Measurements from ENCODE around the gene ARID1B. TPM values are rescaled to one million over a fixed set of nuclear protein-coding genes. Genes with fewer than 3 reads are reported as not detected.
A peak's percentile ranks its signal among the peaks of the same experiment; 100 is the strongest.

Gene ARID1B
- total and polyA plus RNA-seq, 9 of the 15 experiments (the other 6 are each of a cell fraction or from before 2014, with no cell fraction given): 12.5 to 50.5 (median 25.8) TPM

- H3K4me1 ChIP-seq (replicated peaks in 1 of 2; ENCODE audit: control insufficient read depth in 2 of 2, insufficient read depth in 2 of 2, low read length in 2 of 2): 0 out of 5 replicates have a peak, but pooled peaks cover 0 to 3% of the 10 kb centered on the region in 2 experiments
- DNase-seq (ENCODE audit: extremely low read depth in 1 of 4, low spot score in 3 of 4) (no peak), FAIRE-seq (no peak), ATAC-seq (no peak; the same call in 2 of the 3 replicates)
- H3K9me3 ChIP-seq (replicated peaks; ENCODE audit: control insufficient read depth, insufficient read depth, low read depth, low read length): no peaks in the 10 kb centered on the region
- H3K4me3 ChIP-seq: no peak overlapping the region
- H3K9ac ChIP-seq (ENCODE audit: insufficient read depth in 1 of 2, low read depth in 2 of 2, low read length in 2 of 2): peak overlapping the region in 1 of 2 experiments; percentile 37; a peak in 1 of 4 replicates
- no peaks in the 10 kb centered on the region for H3K27me3 ChIP-seq (ENCODE audit: control insufficient read depth in 2 of 2, insufficient read depth in 2 of 2, low read length in 2 of 2)
- no TSS peak for BruUV-seq (replicated peaks)
- H4K20me1 ChIP-seq (replicated peaks; ENCODE audit: control insufficient read depth, insufficient read depth, low read length): 0 out of 2 replicates have a peak, but pooled peaks cover 5% of the 10 kb centered on the region
- no peak overlapping the region for H2AFZ ChIP-seq (ENCODE audit: low read depth, low read length)
- 78% methylated on average over 4 of the region's 4 CpGs for WGBS (ENCODE audit: insufficient coverage, low coverage, missing lambda C conversion rate)
- H3K4me2 ChIP-seq (ENCODE audit: insufficient read depth, low read length): no peak overlapping the region
- intact Hi-C loops (cut with micrococcal nuclease): no loop called here
- peaks cover 20% of the 10 kb centered on the region; the same call in 2 of the 3 replicates for H3K36me3 ChIP-seq (ENCODE audit: control insufficient read depth, insufficient read depth, low read length)
- in situ Hi-C loops (cut with MboI): no loop called here
- H3K27ac ChIP-seq (ENCODE audit: extremely low read depth, low read depth, low read length): no peak overlapping the region
- CTCF ChIA-PET (ENCODE audit: low intra/inter-chr PET ratio): no interaction called here
- H3K79me2 ChIP-seq (ENCODE audit: control insufficient read depth, insufficient read depth, low read length): no peaks in the 10 kb centered on the region
- no peaks in the 10 kb centered on the region for H3K9me1 ChIP-seq (ENCODE audit: control insufficient read depth, insufficient read depth, low read length)
- POLR2A ChIA-PET: interaction anchor here (0.7 to 1.3 kb wide), 3 partner anchors 9 to 22 kb away, joined by 3 read pairs; no protein-coding TSS in a partner anchor
- TF ChIP-seq TRIM25 (IDR thresholded peaks at IDR 0.05; ENCODE audit: borderline replicate concordance) (no peak), THAP12 (CRISPR knock-in tag; IDR thresholded peaks at IDR 0.05) (no peak), ZNF140 (CRISPR knock-in tag; IDR thresholded peaks at IDR 0.05) (no peak), XRCC4 (IDR thresholded peaks at IDR 0.05; ENCODE audit: extremely low read depth, insufficient read depth, insufficient read length) (no peak), ADNP (tag; IDR thresholded peaks at IDR 0.05) (peak; percentile 71), CEBPG (CRISPR knock-in tag; IDR thresholded peaks at IDR 0.05) (no peak), CEBPG (tag; conservative IDR thresholded peaks at IDR 0.05 in 1 of 2, IDR thresholded peaks at IDR 0.05 in 1 of 2) (no peak), SMAD2 (IDR thresholded peaks at IDR 0.05; ENCODE audit: low read depth, low read length) (no peak), RBM25 (IDR thresholded peaks at IDR 0.05; ENCODE audit: low read depth, low read length, severe bottlenecking) (peak; percentile 97), KDM4B (IDR thresholded peaks at IDR 0.05; ENCODE audit: borderline replicate concordance in 2 of 2, low read depth in 1 of 2) (no peak), ZNF263 (CRISPR knock-in tag; IDR thresholded peaks at IDR 0.05; ENCODE audit: borderline replicate concordance) (peak; percentile 76; the same call in 1 of the 2 replicates)
- TF ChIP-seq, protein P1, sequence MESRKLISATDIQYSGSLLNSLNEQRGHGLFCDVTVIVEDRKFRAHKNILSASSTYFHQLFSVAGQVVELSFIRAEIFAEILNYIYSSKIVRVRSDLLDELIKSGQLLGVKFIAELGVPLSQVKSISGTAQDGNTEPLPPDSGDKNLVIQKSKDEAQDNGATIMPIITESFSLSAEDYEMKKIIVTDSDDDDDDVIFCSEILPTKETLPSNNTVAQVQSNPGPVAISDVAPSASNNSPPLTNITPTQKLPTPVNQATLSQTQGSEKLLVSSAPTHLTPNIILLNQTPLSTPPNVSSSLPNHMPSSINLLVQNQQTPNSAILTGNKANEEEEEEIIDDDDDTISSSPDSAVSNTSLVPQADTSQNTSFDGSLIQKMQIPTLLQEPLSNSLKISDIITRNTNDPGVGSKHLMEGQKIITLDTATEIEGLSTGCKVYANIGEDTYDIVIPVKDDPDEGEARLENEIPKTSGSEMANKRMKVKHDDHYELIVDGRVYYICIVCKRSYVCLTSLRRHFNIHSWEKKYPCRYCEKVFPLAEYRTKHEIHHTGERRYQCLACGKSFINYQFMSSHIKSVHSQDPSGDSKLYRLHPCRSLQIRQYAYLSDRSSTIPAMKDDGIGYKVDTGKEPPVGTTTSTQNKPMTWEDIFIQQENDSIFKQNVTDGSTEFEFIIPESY (CRISPR knock-in tag; IDR thresholded peaks at IDR 0.05): no peak
Observed at GRCh38 chr6:157163434-157164159, 386.4 kb downstream of the ARID1B start.
